CD14-positive monocyte (primary cell): ENCODE measurements around the gene SIRPB2. TPM values are rescaled to one million over a fixed set of nuclear protein-coding genes. Genes with fewer than 3 reads are reported as not detected.

Experiments
- DNase-seq, 3 donors: peaks; one replicate each; pipeline ENCODE4 v3.0.0-alpha.2; 2011 to 2022
- H2AFZ ChIP-seq: 2 replicates; pipeline ENCODE4 v1.6.0; 2012; ENCODE audit warnings: mild to moderate bottlenecking, low read depth, low read length, inconsistent platforms; ENCODE audit not compliant: insufficient read depth, poor library complexity, severe bottlenecking
- H3K27ac ChIP-seq, 2 donors: 1 replicate in 1 of 2; 2 replicates in 1 of 2; pipeline ENCODE4 v1.5.1; 2012 to 2013; ENCODE audit warnings: low read length in 2 of 2, control low read depth in 1 of 2, inconsistent platforms in 1 of 2, low read depth in 1 of 2, mild to moderate bottlenecking in 1 of 2
- H3K27me3 ChIP-seq, 2 donors: one replicate each; pipeline versions ENCODE4 v1.6.0 to v1.6.1; 2011 to 2013; ENCODE audit warnings: low read length in 2 of 2; ENCODE audit not compliant: control insufficient read depth in 2 of 2, insufficient read depth in 2 of 2
- H3K36me3 ChIP-seq, 2 donors: replicated peaks in 1 of 2; 1 replicate in 1 of 2; 2 replicates in 1 of 2; pipeline versions ENCODE4 v1.5.1 to v1.6.1; 2012 to 2013; ENCODE audit warnings: low read length in 2 of 2, control low read depth in 1 of 2, inconsistent platforms in 1 of 2, mild to moderate bottlenecking in 1 of 2; ENCODE audit not compliant: insufficient read depth in 2 of 2, control insufficient read depth in 1 of 2
- H3K4me1 ChIP-seq, 2 donors: 1 replicate in 1 of 2; 2 replicates in 1 of 2; pipeline versions ENCODE4 v1.5.1 to v1.6.1; 2012 to 2013; ENCODE audit warnings: low read length in 2 of 2, control low read depth in 1 of 2, inconsistent platforms in 1 of 2, mild to moderate bottlenecking in 1 of 2, moderate library complexity in 1 of 2; ENCODE audit not compliant: insufficient read depth in 2 of 2, control insufficient read depth in 1 of 2
- H3K4me2 ChIP-seq: replicated peaks from 2 replicates; pipeline ENCODE3; 2012; ENCODE audit warnings: low read length, moderate library complexity, mild to moderate bottlenecking; ENCODE audit not compliant: poor library complexity, severe bottlenecking; ENCODE audit errors: extremely low read depth
- H3K4me3 ChIP-seq, 3 experiments: fragments of 200-600 bp in 1 of 3; sonication (generic) in 1 of 3; replicated peaks in 1 of 3; 1 replicate in 2 of 3; 2 replicates in 1 of 3; pipeline ENCODE4 v1.5.1; 2011 to 2013; ENCODE audit warnings: low read length in 3 of 3, mild to moderate bottlenecking in 3 of 3, control low read depth in 2 of 3, low read depth in 2 of 3, inconsistent platforms in 1 of 3, moderate library complexity in 1 of 3
- H3K79me2 ChIP-seq: 2 replicates; pipeline ENCODE4 v1.6.0; 2012; ENCODE audit warnings: mild to moderate bottlenecking, control low read depth, inconsistent platforms, low read length, moderate library complexity; ENCODE audit not compliant: insufficient read depth
- H3K9ac ChIP-seq: 2 replicates; pipeline ENCODE4 v1.6.0; 2017; ENCODE audit warnings: low read length, mild to moderate bottlenecking; ENCODE audit not compliant: insufficient read depth, poor library complexity, severe bottlenecking
- H3K9me3 ChIP-seq, 2 donors: replicated peaks in 1 of 2; 1 replicate in 1 of 2; 2 replicates in 1 of 2; pipeline versions ENCODE4 v1.5.1 to v1.6.1; 2012 to 2013; ENCODE audit warnings: low read length in 2 of 2, control low read depth in 1 of 2; ENCODE audit not compliant: control insufficient read depth in 1 of 2, insufficient read depth in 1 of 2
- H4K20me1 ChIP-seq: 2 replicates; pipeline ENCODE4 v1.6.0; 2012; ENCODE audit warnings: mild to moderate bottlenecking, low read length, control low read depth, moderate library complexity; ENCODE audit not compliant: insufficient read depth
- H3K27ac Mint-ChIP-seq, 7 donors: one replicate each; pipeline ENCODE4 v1.8.0; 2020; ENCODE audit warnings: mild to moderate bottlenecking in 7 of 7, mixed read lengths in 7 of 7, moderate library complexity in 6 of 7, inconsistent platforms in 2 of 7
- H3K27me3 Mint-ChIP-seq, 3 donors: one replicate each; pipeline ENCODE4 v1.8.0; 2021 to 2022; ENCODE audit warnings: low read depth in 3 of 3, mild to moderate bottlenecking in 3 of 3, mixed read lengths in 3 of 3, moderate library complexity in 3 of 3, inconsistent platforms in 1 of 3
- H3K36me3 Mint-ChIP-seq, 2 donors: one replicate each; pipeline ENCODE4 v1.8.0; 2020; ENCODE audit warnings: mixed read lengths in 2 of 2, inconsistent platforms in 1 of 2, mild to moderate bottlenecking in 1 of 2
- H3K4me1 Mint-ChIP-seq: one replicate; pipeline ENCODE4 v1.8.0; 2020; ENCODE audit warnings: mild to moderate bottlenecking, mixed read lengths
- H3K4me3 Mint-ChIP-seq, 2 donors: one replicate each; pipeline ENCODE4 v1.8.0; 2020; ENCODE audit warnings: mild to moderate bottlenecking in 2 of 2, mixed read lengths in 2 of 2, moderate library complexity in 1 of 2
- H3K9me3 Mint-ChIP-seq, 7 donors: one replicate each; pipeline ENCODE4 v1.8.0; 2020 to 2022; ENCODE audit warnings: mixed read lengths in 7 of 7, mild to moderate bottlenecking in 6 of 7, moderate library complexity in 6 of 7, inconsistent platforms in 2 of 7
- CTCF ChIP-seq: fragments of 200-600 bp; IDR thresholded peaks from one replicate; pipeline ENCODE4 v1.8.0; 2022; ENCODE audit warnings: antibody characterized with exemption, mild to moderate bottlenecking
- WGBS: methylation state at CpG from one replicate; pipeline ENCODE4 v1.1.5; 2013; ENCODE audit warnings: missing lambda C conversion rate; ENCODE audit not compliant: insufficient coverage; 5-methylcytosine and 5-hydroxymethylcytosine counted together
- intact Hi-C, 2 donors: fragments of 100-400 bp; cut with micrococcal nuclease; formaldehyde crosslinking; loops; one replicate each; pipeline versions ENCODE4 v1.15.0 to v1.15.1; 2023
- polyA plus RNA-seq, 3 donors: library from polyadenylated mRNA; depleted of rRNA in 1 of 3; unstranded in 2 of 3; stranded (reverse) in 1 of 3; fragments of 300-500 nt in 2 of 3; fragments of >200 nt in 1 of 3; fragmentation: Illumina TruSeq in 2 of 3; gene quantifications; 1 replicate in 2 of 3; 2 replicates in 1 of 3; pipeline ENCODE4 v1.2.3, GENCODE V29; 2012 to 2021

Gene SIRPB2
- polyA plus RNA-seq, 3 donors, result 81.5 to 174 (median 92.8) TPM

DNA sequence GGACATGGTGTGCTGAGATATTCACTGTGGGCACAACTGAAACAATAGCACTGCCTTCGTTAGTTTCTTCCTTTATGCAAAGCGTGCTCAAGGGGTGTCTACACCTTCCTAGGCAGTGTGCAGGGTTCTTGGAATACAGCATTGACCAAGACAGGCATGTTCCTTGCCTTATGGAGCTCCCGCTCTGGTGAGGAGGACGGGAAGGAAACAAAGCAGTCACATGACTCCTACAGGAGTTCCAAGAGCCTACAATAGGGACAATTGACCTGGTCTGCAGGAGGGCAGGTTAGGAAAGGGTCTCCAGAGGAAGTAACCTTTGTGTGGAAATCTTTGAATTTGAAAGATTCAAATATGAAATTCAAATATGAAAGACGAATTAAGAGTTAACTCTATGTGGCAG is 25.8 kb upstream of the SIRPB2 start:
- Mint-ChIP-seq H3K4me1 (peaks cover 13% of the 10 kb centered on the region), H3K9me3 (peaks cover 6 to 14% (median 11%) of the 10 kb centered on the region in 7 donors), H3K27ac (no peak overlapping the region), H3K27me3 (peaks cover 0 to 3% (median 2%) of the 10 kb centered on the region in 3 donors), H3K4me3 (no peak overlapping the region), H3K36me3 (peaks cover 9 to 15% of the 10 kb centered on the region in 2 donors)
- no peak for TF ChIP-seq CTCF
- no peak for DNase-seq
- Histone ChIP-seq H3K4me2 (no peak overlapping the region), H2AFZ (no peak overlapping the region), H4K20me1 (no peaks in the 10 kb centered on the region), H3K4me1 (no peaks in the 10 kb centered on the region), H3K79me2 (no peaks in the 10 kb centered on the region), H3K9me3 (peaks cover 8 to 10% of the 10 kb centered on the region in 2 donors), H3K27me3 (no peaks in the 10 kb centered on the region), H3K4me3 (no peak overlapping the region), H3K27ac (no peak overlapping the region), H3K36me3 (peaks cover 0 to 7% of the 10 kb centered on the region in 2 donors), H3K9ac (no peak overlapping the region)
- intact Hi-C loops, result no loop called here
- 100% methylated on average over 4 of the region's 5 CpGs for WGBS

GRCh38 chr20:1513801-1514200 is 22.6 kb upstream of the SIRPB2 start:
- peaks cover 4 to 14% (median 10%) of the 10 kb centered on the region in 7 donors for H3K9me3 Mint-ChIP-seq
- peaks cover 9 to 16% of the 10 kb centered on the region in 2 donors for H3K36me3 Mint-ChIP-seq
- H3K36me3 ChIP-seq, result peaks cover 0 to 7% of the 10 kb centered on the region in 2 donors
- intact Hi-C loops, result no loop called here
- H3K9ac ChIP-seq, result no peak overlapping the region
- no peaks in the 10 kb centered on the region for H4K20me1 ChIP-seq
- no peaks in the 10 kb centered on the region for H3K79me2 ChIP-seq
- no peak overlapping the region for H3K4me3 Mint-ChIP-seq
- H3K27ac Mint-ChIP-seq, result no peak overlapping the region
- peaks cover 6% of the 10 kb centered on the region for H3K4me1 Mint-ChIP-seq
- no peak overlapping the region for H2AFZ ChIP-seq
- H3K27ac ChIP-seq, result no peak overlapping the region
- no peak overlapping the region for H3K4me3 ChIP-seq
- H3K9me3 ChIP-seq, result peaks cover 8 to 10% of the 10 kb centered on the region in 2 donors
- H3K4me1 ChIP-seq, result peaks cover 0 to 4% of the 10 kb centered on the region in 2 donors
- no peak overlapping the region for H3K4me2 ChIP-seq
- WGBS, result no CpG with 5 or more reads among the region's 1 CpG
- DNase-seq, result no peak
- TF ChIP-seq CTCF, result no peak
- H3K27me3 Mint-ChIP-seq, result peaks cover 0 to 5% (median 2%) of the 10 kb centered on the region in 3 donors
- H3K27me3 ChIP-seq, result no peaks in the 10 kb centered on the region
